Activated naive CD4-positive, alpha-beta T cell treated with anti-CD3 and anti-CD28 coated beads, Interleukin-2, amount 50 U/mL, for 72 hours (primary cell): ENCODE measurements around the gene ADAMTS4. TPM values are rescaled to one million over a fixed set of nuclear protein-coding genes. Genes with fewer than 3 reads are reported as not detected.
A peak's percentile ranks its signal among the peaks of the same experiment; 100 is the strongest.

Experiments used
- ATAC-seq, 2 donors: fragments of 150-1000 bp; cut with Tn5 transposase; 2 replicates each; pipeline ENCODE4 v1.10.0; 2021; ENCODE audit warnings: mild to moderate bottlenecking in 2 of 2, moderate library complexity in 2 of 2
- DNase-seq, 2 donors: peaks; one replicate each; pipeline ENCODE4 v3.0.0; 2021 to 2022; ENCODE audit warnings: low spot score in 2 of 2
- H3K27ac Mint-ChIP-seq, 2 donors: one replicate each; pipeline ENCODE4 v1.8.0; 2022; ENCODE audit warnings: mild to moderate bottlenecking in 2 of 2, mixed read lengths in 2 of 2
- H3K36me3 Mint-ChIP-seq, 2 donors: one replicate each; pipeline ENCODE4 v1.8.0; 2022; ENCODE audit warnings: mixed read lengths in 2 of 2
- H3K9me3 Mint-ChIP-seq, 2 donors: one replicate each; pipeline ENCODE4 v1.8.0; 2022; ENCODE audit warnings: mixed read lengths in 2 of 2
- total RNA-seq, 2 donors: library from RNA; stranded (reverse); gene quantifications; one replicate each; pipeline ENCODE4 v1.2.3, GENCODE V29; 2022

ADAMTS4 gene
- total RNA-seq, 2 donors from 2014 or later: 2.7 to 4.2 TPM

- ATAC-seq (no peak), DNase-seq (no peak)
- H3K36me3 Mint-ChIP-seq: peaks cover 10 to 20% of the 10 kb centered on the region in 2 donors
- no peaks in the 10 kb centered on the region for H3K9me3 Mint-ChIP-seq
- H3K27ac Mint-ChIP-seq: no peak overlapping the region
Observed at GRCh38 chr1:161223805-161224694, 25.2 kb upstream of the ADAMTS4 start.

GRCh38 chr1:161222175-161223019, 23.5 kb upstream of the ADAMTS4 start:
- ATAC-seq (no peak), DNase-seq (no peak)
- Mint-ChIP-seq H3K36me3 (peaks cover 5 to 6% of the 10 kb centered on the region in 2 donors), H3K27ac (peak overlapping the region in 1 of 2 donors; percentile 52), H3K9me3 (no peaks in the 10 kb centered on the region)

- Mint-ChIP-seq H3K36me3 (no peaks in the 10 kb centered on the region), H3K9me3 (no peaks in the 10 kb centered on the region), H3K27ac (no peak overlapping the region)
- DNase-seq (no peak), ATAC-seq (no peak)
Observed at GRCh38 chr1:161220002-161220401, 21.1 kb upstream of the ADAMTS4 start.

- no peak for DNase-seq
- peak overlapping the region in 1 of 2 donors; percentile 84 for H3K27ac Mint-ChIP-seq
- peaks cover 4% of the 10 kb centered on the region in 2 donors for H3K36me3 Mint-ChIP-seq
- ATAC-seq: no peak
- H3K9me3 Mint-ChIP-seq: no peaks in the 10 kb centered on the region
Observed at GRCh38 chr1:161219078-161219892, 20.4 kb upstream of the ADAMTS4 start.

DNA sequence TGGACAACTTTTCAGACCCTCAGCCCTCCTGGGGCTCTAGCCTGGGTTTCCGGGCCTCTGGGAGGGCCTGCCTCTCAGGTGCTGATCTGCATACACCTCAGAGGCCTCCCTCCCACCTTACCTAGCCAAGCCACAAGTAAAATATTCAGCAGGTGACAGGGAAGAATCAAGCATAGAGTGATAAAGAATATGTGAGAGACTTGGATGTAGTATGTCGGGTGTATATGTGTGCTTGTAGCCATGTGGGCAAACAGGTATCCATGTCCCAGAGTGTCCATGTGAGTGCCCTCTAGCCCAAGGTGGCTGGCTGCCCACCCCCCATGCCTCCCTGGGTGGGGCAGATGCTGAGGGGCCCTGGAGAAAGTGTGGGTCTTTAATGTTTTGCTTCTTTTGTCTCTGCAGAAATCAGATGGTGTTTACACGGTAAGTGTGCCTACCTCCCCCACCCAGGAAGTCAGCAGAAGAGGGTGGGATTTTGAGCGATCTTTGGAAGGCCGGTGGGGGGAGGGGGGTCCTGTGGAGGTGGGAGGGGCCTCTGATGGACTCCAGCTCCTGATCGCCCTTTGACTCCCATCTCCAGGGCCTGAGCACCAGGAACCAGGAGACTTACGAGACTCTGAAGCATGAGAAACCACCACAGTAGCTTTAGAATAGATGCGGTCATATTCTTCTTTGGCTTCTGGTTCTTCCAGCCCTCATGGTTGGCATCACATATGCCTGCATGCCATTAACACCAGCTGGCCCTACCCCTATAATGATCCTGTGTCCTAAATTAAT, 19.6 kb upstream of the ADAMTS4 start:
- ATAC-seq (no peak), DNase-seq (no peak)
- no peaks in the 10 kb centered on the region for H3K9me3 Mint-ChIP-seq
- peak overlapping the region; percentile 66 to 84 for H3K27ac Mint-ChIP-seq
- peaks cover 11 to 12% of the 10 kb centered on the region in 2 donors for H3K36me3 Mint-ChIP-seq

GRCh38 chr1:161217831-161218230, 19.0 kb upstream of the ADAMTS4 start:
- no peak for ATAC-seq

GRCh38 chr1:161216945-161217712, 18.3 kb upstream of the ADAMTS4 start:
- H3K27ac Mint-ChIP-seq: peak overlapping the region; percentile 32 to 84
- DNase-seq: peak in 1 of 2 donors; percentile 72
- H3K9me3 Mint-ChIP-seq: no peaks in the 10 kb centered on the region
- peaks cover 16 to 19% of the 10 kb centered on the region in 2 donors for H3K36me3 Mint-ChIP-seq
- peak; percentile 37 to 89 for ATAC-seq

More at GRCh38 chr1:161217831-161218230, 19.0 kb upstream of the ADAMTS4 start:
- Mint-ChIP-seq H3K9me3 (no peaks in the 10 kb centered on the region), H3K36me3 (peaks cover 16 to 19% of the 10 kb centered on the region in 2 donors), H3K27ac (peak overlapping the region; percentile 32 to 84)
- DNase-seq: no peak

- DNase-seq (no peak), ATAC-seq (no peak)
- peaks cover 20 to 27% of the 10 kb centered on the region in 2 donors for H3K36me3 Mint-ChIP-seq
- H3K9me3 Mint-ChIP-seq: no peaks in the 10 kb centered on the region
- peak within 1 kb of the TSS; percentile 73 to 84 for H3K27ac Mint-ChIP-seq
Observed at GRCh38 chr1:161215076-161215475, 16.2 kb upstream of the ADAMTS4 start, which contains the start of gene FCER1G. Gene FCER1G (plus strand): TSS chr1:161215295. CDS start chr1:161215322, 27 bp downstream.

- DNase-seq: no peak
- Mint-ChIP-seq H3K27ac (peak overlapping the region in 1 of 2 donors; percentile 63), H3K9me3 (no peaks in the 10 kb centered on the region), H3K36me3 (peaks cover 26 to 34% of the 10 kb centered on the region in 2 donors)
- ATAC-seq: no peak
Observed at GRCh38 chr1:161214369-161214768, 15.5 kb upstream of the ADAMTS4 start.

- peak overlapping the region; percentile 20 to 31 for H3K27ac Mint-ChIP-seq
- peak in 1 of 2 donors; percentile 74 for DNase-seq
- no peaks in the 10 kb centered on the region for H3K9me3 Mint-ChIP-seq
- H3K36me3 Mint-ChIP-seq: peaks cover 37 to 39% of the 10 kb centered on the region in 2 donors
- peak; percentile 90 to 95 for ATAC-seq
Observed at GRCh38 chr1:161209790-161210409, 11.0 kb upstream of the ADAMTS4 start.

DNA sequence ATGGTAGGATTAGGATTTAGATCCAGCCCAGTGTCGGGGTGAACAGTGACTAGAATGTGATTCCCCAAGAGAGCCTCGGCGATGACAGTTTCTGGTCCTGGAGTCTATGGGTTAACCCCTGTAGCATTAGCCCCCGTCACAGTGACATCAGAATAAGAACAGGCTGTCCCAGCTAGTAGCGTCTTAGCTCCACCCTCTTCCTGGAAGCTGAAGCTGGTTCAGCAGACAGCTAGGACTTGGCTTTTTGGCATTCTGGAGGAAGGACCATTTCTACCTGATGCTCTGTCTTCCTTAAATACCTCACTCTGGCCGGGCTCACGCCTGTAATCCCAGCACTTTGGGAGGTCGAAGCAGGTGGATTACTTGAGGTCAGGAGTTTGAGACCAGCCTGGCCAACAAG, 8.3 kb upstream of the ADAMTS4 start:
- no peak for DNase-seq
- no peak for ATAC-seq
- H3K27ac Mint-ChIP-seq: peak overlapping the region in 1 of 2 donors; percentile 60
- peaks cover 41 to 42% of the 10 kb centered on the region in 2 donors for H3K36me3 Mint-ChIP-seq
- no peaks in the 10 kb centered on the region for H3K9me3 Mint-ChIP-seq

- Mint-ChIP-seq H3K36me3 (peaks cover 38 to 43% of the 10 kb centered on the region in 2 donors), H3K9me3 (no peaks in the 10 kb centered on the region), H3K27ac (peak overlapping the region; percentile 76 to 86)
- ATAC-seq (no peak), DNase-seq (no peak)
Observed at GRCh38 chr1:161206411-161207140, 7.7 kb upstream of the ADAMTS4 start.

DNA sequence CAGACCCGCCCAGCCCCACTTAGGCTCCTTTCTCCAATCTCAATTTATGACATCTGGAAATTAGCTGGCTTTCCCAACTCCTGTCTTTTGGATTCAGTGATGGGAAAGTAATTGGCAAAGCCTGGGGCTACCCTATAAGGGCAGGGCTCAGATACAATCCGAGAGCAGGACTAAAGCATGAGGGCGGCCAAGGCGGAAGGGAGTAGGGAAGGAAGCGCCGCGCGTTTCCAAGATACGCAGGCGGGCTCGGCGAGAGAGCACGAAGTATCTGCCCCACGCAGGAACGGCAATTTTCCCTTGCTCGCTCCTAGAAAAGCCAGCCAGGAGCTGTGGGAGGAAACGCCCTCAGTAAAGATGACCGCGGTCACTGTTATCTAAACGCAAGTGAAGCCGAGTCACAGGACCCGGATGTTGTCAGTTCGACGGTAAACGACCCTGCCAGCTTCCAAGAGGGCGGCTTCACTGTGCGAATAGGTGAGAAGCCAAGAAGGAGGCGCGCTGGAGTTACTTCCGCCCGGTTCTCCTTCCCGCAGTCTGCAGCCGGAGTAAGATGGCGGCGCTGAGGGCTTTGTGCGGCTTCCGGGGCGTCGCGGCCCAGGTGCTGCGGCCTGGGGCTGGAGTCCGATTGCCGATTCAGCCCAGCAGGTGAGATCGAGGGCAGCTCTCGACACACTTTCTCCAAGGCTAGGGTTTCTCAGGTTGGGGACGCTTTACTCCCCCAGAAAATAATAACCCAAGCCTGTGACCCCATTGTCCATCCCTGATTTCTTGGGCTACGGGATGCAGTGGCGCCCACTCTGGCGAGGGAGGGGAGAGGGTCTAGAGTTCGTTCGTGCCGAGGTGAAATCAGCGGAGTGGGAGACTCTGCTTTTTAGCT, 3.2 kb upstream of the ADAMTS4 start, which contains the start of gene NDUFS2:
NDUFS2 (plus strand) TSS at position 532 of the 877 bp plus-strand sequence; CDS start at position 551, 19 bp downstream.
- H3K27ac Mint-ChIP-seq: peak within 1 kb of the TSS; percentile 95 to 97
- peak; percentile 99 to 100 for ATAC-seq
- peak; percentile 86 to 95 for DNase-seq
- H3K36me3 Mint-ChIP-seq: peaks cover 23 to 32% of the 10 kb centered on the region in 2 donors
- H3K9me3 Mint-ChIP-seq: no peaks in the 10 kb centered on the region
